Upper lobe of left lung (tissue), 6 donors: ENCODE results near the gene ARFIP1. TPM values are rescaled to one million over a fixed set of nuclear protein-coding genes. Genes with fewer than 3 reads are reported as not detected.

Experiments used
- ATAC-seq, 2 donors: fragments of 200-7000 bp; cut with Tn5 transposase; one replicate each; pipeline ENCODE4 v1.9.1; 2022; ENCODE audit warnings: mild to moderate bottlenecking in 2 of 2, moderate library complexity in 2 of 2; ENCODE audit not compliant: low FRiP score in 2 of 2
- DNase-seq, 2 donors: peaks; one replicate each; pipeline ENCODE4 v3.0.0-alpha.2; 2019 to 2020
- H3K27ac ChIP-seq, 4 donors: fragments of 200-600 bp; sonication (generic); one replicate each; pipeline ENCODE4 v1.5.1; 2016 to 2019
- H3K27me3 ChIP-seq, 4 donors: fragments of 200-600 bp; sonication (generic); one replicate each; pipeline ENCODE4 v1.5.1; 2017 to 2019
- H3K36me3 ChIP-seq, 4 donors: fragments of 200-600 bp; sonication (generic); one replicate each; pipeline ENCODE4 v1.5.1; 2016 to 2019
- H3K4me1 ChIP-seq, 4 donors: fragments of 200-600 bp; sonication (generic); one replicate each; pipeline ENCODE4 v1.5.1; 2018 to 2019
- H3K4me3 ChIP-seq, 4 donors: fragments of 200-600 bp; sonication (generic); one replicate each; pipeline ENCODE4 v1.5.1; 2017 to 2019; ENCODE audit warnings: mild to moderate bottlenecking in 2 of 4, moderate library complexity in 1 of 4
- H3K9me3 ChIP-seq, 4 donors: fragments of 200-600 bp; sonication (generic); one replicate each; pipeline ENCODE4 v1.5.1; 2018 to 2019
- EP300 ChIP-seq, 4 donors: sonication (generic); formaldehyde crosslinking; IDR thresholded peaks; one replicate each; pipeline ENCODE4 v1.5.1; 2017; ENCODE audit warnings: antibody characterized with exemption in 4 of 4, control low read depth in 2 of 4
- POLR2A ChIP-seq, 4 donors: fragments of 450-650 bp; IDR thresholded peaks; one replicate each; pipeline ENCODE4 v1.5.1; 2016 to 2017; ENCODE audit warnings: antibody characterized with exemption in 4 of 4, mild to moderate bottlenecking in 2 of 4
- POLR2AphosphoS5 ChIP-seq, 2 donors: sonication (generic); formaldehyde crosslinking; IDR thresholded peaks; one replicate each; pipeline ENCODE4 v1.5.1; 2017; ENCODE audit warnings: antibody characterized with exemption in 2 of 2
- WGBS, 2 donors: methylation state at CpG; one replicate each; pipeline ENCODE4 v1.1.5; 2017 to 2018; 5-methylcytosine and 5-hydroxymethylcytosine counted together
- total RNA-seq, 6 donors: library from RNA; depleted of rRNA in 4 of 6; stranded (reverse); fragments of >200 nt in 4 of 6; gene quantifications; one replicate each; pipeline versions ENCODE4 v1.1.0 to v1.2.1, GENCODE V29; 2016 to 2021
- TF ChIP-seq, protein P1 (sequence below), 6 experiments: fragments of 450-650 bp in 4 of 6; fragments of 200-600 bp in 2 of 6; sonication (generic) in 2 of 6; IDR thresholded peaks; one replicate each; pipeline ENCODE4 v1.5.1; 2016 to 2019; ENCODE audit warnings: antibody characterized with exemption in 6 of 6
- donor health status: DM: no; HTN: no; CAD: no; lungs with moderate emphysema.
- donor health status: DM: no; HTN: yes; CAD: no; lungs with severe emphysema.

ARFIP1 gene
- total RNA-seq, 6 donors from 2014 or later, result 17.8 to 54.0 (median 30.4) TPM

GRCh38 chr4:152903658-152904057, 123.9 kb downstream of the ARFIP1 start:
- ATAC-seq, result no peak
- Histone ChIP-seq H3K36me3 (peaks cover 0 to 9% (median 0%) of the 10 kb centered on the region in 4 donors), H3K27ac (no peak overlapping the region), H3K9me3 (no peaks in the 10 kb centered on the region), H3K4me3 (no peak overlapping the region), H3K27me3 (no peaks in the 10 kb centered on the region), H3K4me1 (no peaks in the 10 kb centered on the region)
- DNase-seq, result no peak
- TF ChIP-seq, protein P1, sequence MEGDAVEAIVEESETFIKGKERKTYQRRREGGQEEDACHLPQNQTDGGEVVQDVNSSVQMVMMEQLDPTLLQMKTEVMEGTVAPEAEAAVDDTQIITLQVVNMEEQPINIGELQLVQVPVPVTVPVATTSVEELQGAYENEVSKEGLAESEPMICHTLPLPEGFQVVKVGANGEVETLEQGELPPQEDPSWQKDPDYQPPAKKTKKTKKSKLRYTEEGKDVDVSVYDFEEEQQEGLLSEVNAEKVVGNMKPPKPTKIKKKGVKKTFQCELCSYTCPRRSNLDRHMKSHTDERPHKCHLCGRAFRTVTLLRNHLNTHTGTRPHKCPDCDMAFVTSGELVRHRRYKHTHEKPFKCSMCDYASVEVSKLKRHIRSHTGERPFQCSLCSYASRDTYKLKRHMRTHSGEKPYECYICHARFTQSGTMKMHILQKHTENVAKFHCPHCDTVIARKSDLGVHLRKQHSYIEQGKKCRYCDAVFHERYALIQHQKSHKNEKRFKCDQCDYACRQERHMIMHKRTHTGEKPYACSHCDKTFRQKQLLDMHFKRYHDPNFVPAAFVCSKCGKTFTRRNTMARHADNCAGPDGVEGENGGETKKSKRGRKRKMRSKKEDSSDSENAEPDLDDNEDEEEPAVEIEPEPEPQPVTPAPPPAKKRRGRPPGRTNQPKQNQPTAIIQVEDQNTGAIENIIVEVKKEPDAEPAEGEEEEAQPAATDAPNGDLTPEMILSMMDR (IDR thresholded peaks at IDR 0.05), result no peak
- no peak for TF ChIP-seq POLR2A (IDR thresholded peaks at IDR 0.05)
- no peak for TF ChIP-seq POLR2AphosphoS5 (IDR thresholded peaks at IDR 0.05)
- TF ChIP-seq EP300 (IDR thresholded peaks at IDR 0.05), result no peak

DNA sequence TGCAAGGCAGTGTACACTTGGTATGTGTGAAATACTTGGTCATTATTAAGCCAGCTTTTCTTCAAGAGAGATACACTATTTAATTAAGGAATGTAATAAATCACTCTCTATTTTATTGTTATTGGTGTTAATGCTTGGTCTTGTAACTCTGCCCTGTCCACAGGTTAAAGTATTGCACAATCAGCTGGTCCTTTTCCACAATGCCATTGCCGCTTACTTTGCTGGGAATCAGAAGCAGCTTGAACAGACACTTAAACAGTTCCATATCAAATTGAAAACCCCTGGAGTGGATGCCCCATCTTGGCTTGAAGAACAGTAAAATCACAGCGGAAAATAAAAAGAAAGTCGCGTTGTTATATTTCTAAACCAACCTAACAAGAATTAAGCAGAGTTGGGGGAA, 130.1 kb downstream of the ARFIP1 start:
- no peak overlapping the region for H3K4me3 ChIP-seq
- TF ChIP-seq, protein P1 (IDR thresholded peaks at IDR 0.05), result no peak
- no peak for TF ChIP-seq POLR2AphosphoS5 (IDR thresholded peaks at IDR 0.05)
- no peak for TF ChIP-seq POLR2A (IDR thresholded peaks at IDR 0.05)
- TF ChIP-seq EP300 (IDR thresholded peaks at IDR 0.05), result no peak
- no peaks in the 10 kb centered on the region for H3K9me3 ChIP-seq
- H3K27ac ChIP-seq, result no peak overlapping the region
- DNase-seq, result peak in 1 of 2 donors; percentile 58
- ATAC-seq, result no peak
- peaks cover 0 to 16% (median 0%) of the 10 kb centered on the region in 4 donors for H3K36me3 ChIP-seq
- no peaks in the 10 kb centered on the region for H3K27me3 ChIP-seq
- no peaks in the 10 kb centered on the region for H3K4me1 ChIP-seq
- WGBS, 2 donors, result 68 to 72% methylated on average over 4 of the region's 4 CpGs

DNA sequence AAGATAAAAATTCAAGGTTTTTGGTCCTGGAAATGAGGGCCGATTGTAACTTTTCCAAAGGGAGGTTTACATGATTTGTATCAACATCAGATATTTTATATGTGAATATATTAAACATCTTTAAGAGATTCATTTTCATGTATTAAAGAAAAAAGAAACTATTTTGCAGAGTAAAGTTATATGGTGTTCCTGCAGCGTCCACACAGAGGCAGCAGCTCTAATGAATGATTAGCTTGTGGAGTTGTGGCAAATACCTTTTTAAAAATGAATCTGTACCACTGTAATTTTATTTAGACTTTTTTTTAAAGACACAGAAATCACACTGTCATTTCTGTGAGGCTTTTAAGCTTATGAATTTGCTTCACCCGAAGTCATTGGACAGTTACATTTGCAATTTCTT, 130.8 kb downstream of the ARFIP1 start:
- no peaks in the 10 kb centered on the region for H3K9me3 ChIP-seq
- WGBS, 2 donors, result 71 to 74% methylated on average over 3 of the region's 3 CpGs

GRCh38 chr4:152917543-152918395, 138.0 kb downstream of the ARFIP1 start:
- TF ChIP-seq EP300 (IDR thresholded peaks at IDR 0.05), result peak in 1 of 4 donors; percentile 52
- TF ChIP-seq POLR2A (IDR thresholded peaks at IDR 0.05), result no peak
- H3K27ac ChIP-seq, result peak overlapping the region in 3 of 4 donors; percentile 42 to 48 (median 46)
- peaks cover 0 to 8% (median 0%) of the 10 kb centered on the region in 4 donors for H3K4me1 ChIP-seq
- WGBS, 2 donors, result 64 to 73% methylated on average over 3 of the region's 3 CpGs
- H3K9me3 ChIP-seq, result peaks cover 0 to 9% (median 2%) of the 10 kb centered on the region in 4 donors
- H3K27me3 ChIP-seq, result no peaks in the 10 kb centered on the region
- ATAC-seq (peak; percentile 26 to 77), DNase-seq (peak in 1 of 2 donors; percentile 47)
- no peak overlapping the region for H3K4me3 ChIP-seq
- no peaks in the 10 kb centered on the region for H3K36me3 ChIP-seq

More for the DNA sequence above, 130.8 kb downstream of the ARFIP1 start:
- no peak overlapping the region for H3K4me3 ChIP-seq
- H3K36me3 ChIP-seq, result peaks cover 0 to 16% (median 0%) of the 10 kb centered on the region in 4 donors
- no peak for TF ChIP-seq POLR2A (IDR thresholded peaks at IDR 0.05)
- TF ChIP-seq, protein P1 (IDR thresholded peaks at IDR 0.05), result peak in 1 of 6 experiments; percentile 19
- no peak overlapping the region for H3K27ac ChIP-seq
- ATAC-seq (no peak), DNase-seq (no peak)
- no peaks in the 10 kb centered on the region for H3K27me3 ChIP-seq
- no peaks in the 10 kb centered on the region for H3K4me1 ChIP-seq

DNA sequence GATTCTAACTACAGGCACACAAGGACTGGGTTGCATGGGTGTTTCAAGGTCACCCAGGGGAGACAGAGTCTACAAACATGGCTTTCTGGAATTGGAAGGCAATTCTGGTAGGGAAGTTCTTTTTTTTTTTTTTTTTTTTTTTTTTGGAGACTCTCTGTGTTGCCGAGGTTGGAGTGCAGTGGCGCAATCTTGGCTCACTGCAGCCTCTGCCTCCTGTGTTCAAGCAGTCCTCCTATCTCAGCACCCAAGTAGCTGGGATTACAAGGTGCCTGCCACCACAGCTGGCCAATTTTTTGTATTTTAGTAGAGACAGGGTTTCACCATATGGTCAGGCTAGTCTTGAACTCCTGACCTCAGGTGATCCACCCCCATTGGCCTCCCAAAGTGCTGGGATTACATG, 140.1 kb downstream of the ARFIP1 start:
- DNase-seq (peak in 1 of 2 donors; percentile 29), ATAC-seq (no peak)
- no peaks in the 10 kb centered on the region for H3K36me3 ChIP-seq
- H3K27me3 ChIP-seq, result no peaks in the 10 kb centered on the region
- H3K4me3 ChIP-seq, result no peak overlapping the region
- 67 to 74% methylated on average over 2 of the region's 2 CpGs for WGBS, 2 donors
- TF ChIP-seq EP300 (IDR thresholded peaks at IDR 0.05) (no peak), POLR2AphosphoS5 (IDR thresholded peaks at IDR 0.05) (no peak), POLR2A (IDR thresholded peaks at IDR 0.05) (no peak)
- TF ChIP-seq, protein P1 (IDR thresholded peaks at IDR 0.05), result no peak
- H3K9me3 ChIP-seq, result peaks cover 0 to 9% (median 2%) of the 10 kb centered on the region in 4 donors
- peak overlapping the region in 2 of 4 donors; percentile 15 to 42 for H3K27ac ChIP-seq
- peaks cover 0 to 8% (median 0%) of the 10 kb centered on the region in 4 donors for H3K4me1 ChIP-seq
